Choroid plexus epithelial cell (primary cell): ENCODE results near the gene AKT3.

Experiments used
- DNase-seq: peaks from one replicate; pipeline ENCODE4 v3.0.0-alpha.2; 2010; ENCODE audit warnings: low read depth
- H3K4me3 ChIP-seq: 2 replicates; pipeline ENCODE4 v1.5.1; 2011; ENCODE audit warnings: low read depth, mild to moderate bottlenecking, control low read depth, low read length, moderate library complexity
- CTCF ChIP-seq: conservative IDR thresholded peaks from 2 replicates; pipeline ENCODE4 v1.5.1; 2011; ENCODE audit warnings: low read depth, mild to moderate bottlenecking, control low read depth, inconsistent platforms, low read length, moderate library complexity

The AKT3 gene

GRCh38 chr1:243443557-243443956 is 406.5 kb downstream of the AKT3 start:
- no peak for DNase-seq
- no peak for TF ChIP-seq CTCF
- H3K4me3 ChIP-seq: no peak overlapping the region

- TF ChIP-seq CTCF: no peak
- no peak overlapping the region for H3K4me3 ChIP-seq
- no peak for DNase-seq
These were observed 408.4 kb downstream of the AKT3 start for GRCh38 chr1:243441601-243442000.

GRCh38 chr1:243440406-243440805 is 409.6 kb downstream of the AKT3 start:
- no peak for TF ChIP-seq CTCF
- no peak overlapping the region for H3K4me3 ChIP-seq
- no peak for DNase-seq

GRCh38 chr1:243438815-243439214 is 411.2 kb downstream of the AKT3 start:
- H3K4me3 ChIP-seq: no peak overlapping the region
- peak; percentile 26 for DNase-seq
- no peak for TF ChIP-seq CTCF
